H1 (cell line): ENCODE measurements around the gene ADGRB3. TPM values are rescaled to one million over a fixed set of nuclear protein-coding genes. Genes with fewer than 3 reads are reported as not detected.

Experiments used
- CTCF ChIA-PET: fragments of 300-600 bp; sonication (Branson Sonifier 250); formaldehyde crosslinking; loops from one replicate; lab custom pipeline; 2021; ENCODE audit not compliant: partially characterized antibody; lab: Charles Lee
- POLR2A ChIA-PET: fragments of 300-600 bp; sonication (Branson Sonifier 250); formaldehyde crosslinking; loops from one replicate; lab custom pipeline; 2021; ENCODE audit warnings: inconsistent platforms; ENCODE audit not compliant: partially characterized antibody; lab: Charles Lee
- DNase-seq, 2 experiments: peaks; one replicate each; pipeline versions ENCODE4 v3.0.0 to v3.0.0-alpha.2; 2010 to 2022; ENCODE audit warnings: low spot score in 2 of 2, low read depth in 1 of 2, mixed read lengths in 1 of 2
- FAIRE-seq: peaks from 2 replicates; lab custom pipeline; 2011; peaks lifted over from hg19 to GRCh38; lab: Jason Lieb, UNC
- H2AFZ ChIP-seq: 2 replicates; pipeline ENCODE4 v1.8.1; 2012; ENCODE audit warnings: low read length, inconsistent platforms
- H2AK5ac ChIP-seq: 2 replicates; pipeline ENCODE4 v1.6.1; 2013; ENCODE audit warnings: low read depth, low read length
- H2BK120ac ChIP-seq: replicated peaks from 2 replicates; pipeline ENCODE3; 2013; ENCODE audit warnings: low read depth, low read length, inconsistent platforms
- H2BK12ac ChIP-seq: 2 replicates; pipeline ENCODE4 v1.6.1; 2013; ENCODE audit warnings: low read depth, low read length
- H2BK15ac ChIP-seq: 2 replicates; pipeline ENCODE4 v1.6.1; 2013; ENCODE audit warnings: low read length
- H2BK20ac ChIP-seq: 2 replicates; pipeline ENCODE4 v1.6.1; 2013; ENCODE audit warnings: low read length
- H2BK5ac ChIP-seq: 2 replicates; pipeline ENCODE4 v1.6.1; 2013; ENCODE audit warnings: low read depth, low read length
- H3K14ac ChIP-seq: 2 replicates; pipeline ENCODE4 v1.6.1; 2013; ENCODE audit warnings: inconsistent platforms; ENCODE audit not compliant: insufficient read length
- H3K18ac ChIP-seq: 2 replicates; pipeline ENCODE4 v1.6.1; 2013; ENCODE audit warnings: low read length; ENCODE audit errors: extremely low read depth
- H3K23ac ChIP-seq: 2 replicates; pipeline ENCODE4 v1.6.1; 2013; ENCODE audit warnings: inconsistent platforms; ENCODE audit not compliant: insufficient read length
- H3K23me2 ChIP-seq: 2 replicates; pipeline ENCODE4 v1.6.1; 2013; ENCODE audit warnings: low read depth, low read length
- H3K27ac ChIP-seq: 2 replicates; pipeline ENCODE4 v1.6.1; 2011; ENCODE audit warnings: low read depth, low read length, inconsistent platforms
- H3K27me3 ChIP-seq, 4 experiments: replicated peaks in 1 of 4; 1 replicate in 1 of 4; 2 replicates in 3 of 4; pipeline versions ENCODE4 v1.6.1 to v1.8.1; 2011 to 2013; ENCODE audit warnings: low read length in 3 of 4, mild to moderate bottlenecking in 3 of 4, inconsistent platforms in 2 of 4, mixed read lengths in 2 of 4, moderate library complexity in 1 of 4; ENCODE audit not compliant: control insufficient read depth in 3 of 4, insufficient read depth in 3 of 4; ENCODE audit errors: extremely low read depth in 1 of 4
- H3K36me3 ChIP-seq, 4 experiments: 2 replicates each; pipeline versions ENCODE4 v1.6.1 to v1.8.1; 2011 to 2013; ENCODE audit warnings: mild to moderate bottlenecking in 4 of 4, low read length in 3 of 4, moderate library complexity in 2 of 4, control low read depth in 1 of 4, inconsistent platforms in 1 of 4; ENCODE audit not compliant: insufficient read depth in 4 of 4, control insufficient read depth in 2 of 4
- H3K4ac ChIP-seq: replicated peaks from 2 replicates; pipeline ENCODE3; 2013; ENCODE audit warnings: low read length, low read depth, mixed read lengths, inconsistent platforms; ENCODE audit not compliant: insufficient read length
- H3K4me1 ChIP-seq, 4 experiments: replicated peaks in 1 of 4; 1 replicate in 1 of 4; 2 replicates in 3 of 4; pipeline versions ENCODE4 v1.6.1 to v1.8.1; 2011 to 2013; ENCODE audit warnings: low read length in 3 of 4, inconsistent platforms in 2 of 4, mixed read lengths in 1 of 4; ENCODE audit not compliant: insufficient read depth in 4 of 4, control insufficient read depth in 3 of 4
- H3K4me2 ChIP-seq, 2 experiments: 2 replicates each; pipeline versions ENCODE4 v1.6.1 to v1.8.1; 2011 to 2013; ENCODE audit warnings: low read depth in 2 of 2, low read length in 2 of 2, control low read depth in 1 of 2, inconsistent platforms in 1 of 2, mild to moderate bottlenecking in 1 of 2; ENCODE audit not compliant: insufficient read depth in 1 of 2
- H3K4me3 ChIP-seq, 4 experiments: fragments of 200-600, 300-600 bp in 1 of 4; sonication (generic), shearing (Covaris generic), sonication (Bioruptor Twin) in 1 of 4; 2 replicates each; pipeline versions ENCODE4 v1.5.1 to v1.8.1; 2011 to 2016; ENCODE audit warnings: low read length in 4 of 4, low read depth in 3 of 4, control low read depth in 2 of 4, inconsistent platforms in 2 of 4, mild to moderate bottlenecking in 2 of 4, mixed read lengths in 1 of 4, moderate library complexity in 1 of 4; ENCODE audit not compliant: insufficient read depth in 2 of 4; ENCODE audit errors: extremely low read depth in 1 of 4
- H3K56ac ChIP-seq: replicated peaks from 2 replicates; pipeline ENCODE3; 2013; ENCODE audit warnings: low read depth, mild to moderate bottlenecking, mixed read lengths, low read length, inconsistent platforms; ENCODE audit not compliant: insufficient read length
- H3K79me1 ChIP-seq: 2 replicates; pipeline ENCODE4 v1.6.1; 2013; ENCODE audit warnings: low read depth, low read length, control low read depth
- H3K79me2 ChIP-seq, 2 experiments: 2 replicates each; pipeline versions ENCODE4 v1.6.1 to v1.8.1; 2012 to 2013; ENCODE audit warnings: low read length in 2 of 2, mild to moderate bottlenecking in 2 of 2, inconsistent platforms in 1 of 2; ENCODE audit not compliant: insufficient read depth in 2 of 2, control insufficient read depth in 1 of 2
- H3K9ac ChIP-seq, 4 experiments: replicated peaks in 1 of 4; 1 replicate in 1 of 4; 2 replicates in 3 of 4; pipeline versions ENCODE4 v1.6.1 to v1.8.1; 2011 to 2013; ENCODE audit warnings: low read depth in 3 of 4, low read length in 3 of 4, control low read depth in 2 of 4, mild to moderate bottlenecking in 2 of 4, moderate library complexity in 2 of 4, inconsistent platforms in 1 of 4; ENCODE audit errors: extremely low read depth in 1 of 4
- H3K9me3 ChIP-seq, 2 experiments: 2 replicates each; pipeline versions ENCODE4 v1.6.1 to v1.8.1; 2012 to 2013; ENCODE audit warnings: mild to moderate bottlenecking in 2 of 2, moderate library complexity in 2 of 2, control low read depth in 1 of 2, inconsistent platforms in 1 of 2, low read depth in 1 of 2, low read length in 1 of 2, mixed read lengths in 1 of 2; ENCODE audit not compliant: insufficient read depth in 2 of 2
- H4K20me1 ChIP-seq, 2 experiments: replicated peaks in 1 of 2; 2 replicates each; pipeline versions ENCODE3 to v1.8.1; 2011 to 2013; ENCODE audit warnings: inconsistent platforms in 2 of 2, low read length in 2 of 2, mild to moderate bottlenecking in 1 of 2; ENCODE audit not compliant: insufficient read depth in 2 of 2, control insufficient read depth in 1 of 2
- H4K5ac ChIP-seq: 2 replicates; pipeline ENCODE4 v1.6.1; 2013; ENCODE audit warnings: low read length, low read depth, mixed read lengths, inconsistent platforms; ENCODE audit not compliant: insufficient read length
- H4K8ac ChIP-seq: 2 replicates; pipeline ENCODE4 v1.8.0; 2013; ENCODE audit warnings: mild to moderate bottlenecking, moderate library complexity, low read length, inconsistent platforms; ENCODE audit not compliant: insufficient read depth; ENCODE audit errors: extremely low read depth
- H4K91ac ChIP-seq: replicated peaks from 2 replicates; pipeline ENCODE3; 2013; ENCODE audit warnings: low read length, mixed read lengths, inconsistent platforms; ENCODE audit not compliant: insufficient read length
- ASH2L ChIP-seq: fragments of 200-600, 300-600 bp; sonication (generic); IDR thresholded peaks from one replicate; pipeline ENCODE4 v1.7.1; 2017; ENCODE audit warnings: low read length
- CBX5 ChIP-seq: fragments of 300-800, 300-1000 bp; sonication (generic); IDR thresholded peaks from 2 replicates; pipeline ENCODE4 v1.7.1; 2016; ENCODE audit warnings: antibody characterized with exemption, low read length, low read depth
- EP300 ChIP-seq, 2 experiments: IDR thresholded peaks; 1 replicate in 1 of 2; 2 replicates in 1 of 2; pipeline ENCODE4 v1.6.1; 2011 to 2012; ENCODE audit warnings: low read depth in 2 of 2, low read length in 2 of 2, mild to moderate bottlenecking in 2 of 2, borderline replicate concordance in 1 of 2, inconsistent platforms in 1 of 2, moderate library complexity in 1 of 2
- SP4 ChIP-seq: IDR thresholded peaks from 2 replicates; pipeline ENCODE4 v1.6.1; 2012; ENCODE audit warnings: low read length, inconsistent platforms
- TAF7 ChIP-seq: optimal IDR thresholded peaks from 2 replicates; pipeline ENCODE3; 2011; ENCODE audit warnings: low read depth, mild to moderate bottlenecking, inconsistent platforms, low read length, moderate library complexity, borderline replicate concordance
- WGBS, 2 experiments: shearing (Covaris generic) in 1 of 2; methylation state at CpG; one replicate each; pipeline versions ENCODE4 v1.1.6 to v1.1.7; 2013 to 2015; ENCODE audit warnings: low lambda C conversion rate in 2 of 2, mixed read lengths in 2 of 2, inconsistent platforms in 1 of 2, low coverage in 1 of 2, missing lambda C conversion rate in 1 of 2; ENCODE audit not compliant: insufficient replicate concordance in 2 of 2, insufficient coverage in 1 of 2, insufficient read length in 1 of 2; ENCODE audit errors: extremely low coverage in 1 of 2, missing lambda C conversion rate in 1 of 2; 5-methylcytosine and 5-hydroxymethylcytosine counted together
- polyA plus RNA-seq, 7 experiments: library from polyadenylated mRNA; depleted of rRNA in 3 of 7; stranded (reverse) in 5 of 7; unstranded in 2 of 7; fragments of >200 nt in 5 of 7; fragments of 200-250 nt in 2 of 7; gene quantifications; 1 replicate in 5 of 7; 2 replicates in 1 of 7; 4 replicates in 1 of 7; pipeline versions ENCODE4 v1.2.1 to v1.2.3, GENCODE V29; 2011 to 2013; ENCODE audit warnings: missing spikeins in 2 of 7, mixed read lengths in 2 of 7
- total RNA-seq: library from RNA; stranded (reverse); fragmentation: NEBNext Ultra II Directional; extraction: Animal tissue kit (Norgen Biotek cat#: 25700); gene quantifications from 2 replicates; pipeline ENCODE4 v1.2.1, GENCODE V29; 2021
- TF ChIP-seq, protein P1 (sequence below): IDR thresholded peaks from 2 replicates; pipeline ENCODE4 v1.6.1; 2011; ENCODE audit warnings: low read length, improper control_type of control experiment
- TF ChIP-seq, protein P2 (sequence below), 3 experiments: IDR thresholded peaks; 1 replicate in 2 of 3; 2 replicates in 1 of 3; pipeline versions ENCODE4 v1.5.1 to v1.6.1; 2011; ENCODE audit warnings: low read length in 3 of 3, mild to moderate bottlenecking in 3 of 3, inconsistent platforms in 2 of 3, low read depth in 1 of 3, moderate library complexity in 1 of 3; ENCODE audit not compliant: insufficient read depth in 1 of 3; ENCODE audit errors: control extremely low read depth in 1 of 3
- TF ChIP-seq, protein P3 (sequence below): IDR thresholded peaks from 2 replicates; pipeline ENCODE4 v1.6.1; 2012; ENCODE audit warnings: inconsistent platforms

The ADGRB3 gene
- total and polyA plus RNA-seq, 2 of the 8 experiments (the other 6 are each of a cell fraction or from before 2014, with no cell fraction given) = 0.35 to 1.2 TPM

DNA sequence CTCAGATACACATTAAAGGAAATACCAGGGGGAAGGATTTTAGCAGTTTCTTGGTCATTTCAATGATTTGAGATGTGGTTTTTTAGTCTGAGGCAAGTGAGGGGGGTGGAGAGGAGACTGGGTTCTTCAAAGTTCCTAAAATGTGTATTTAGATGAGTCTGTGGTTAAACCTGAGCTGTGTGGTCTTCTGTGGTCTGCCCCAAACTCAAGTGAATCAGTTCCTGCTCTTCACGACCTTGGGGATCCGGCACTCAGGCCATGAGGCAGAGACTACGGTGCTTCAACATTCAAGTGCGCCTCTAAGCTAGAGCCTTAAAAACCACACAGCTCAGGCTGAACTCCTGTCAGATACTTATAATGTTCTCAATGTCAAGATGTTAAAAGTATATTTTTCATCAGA is 755.0 kb downstream of the ADGRB3 start:
- Histone ChIP-seq H2AFZ (peak overlapping the region; percentile 97), H3K9ac (no peak overlapping the region), H4K20me1 (no peaks in the 10 kb centered on the region), H2BK120ac (no peak overlapping the region), H3K18ac (no peak overlapping the region), H4K5ac (no peak overlapping the region), H3K4me3 (no peak overlapping the region), H4K91ac (no peak overlapping the region), H3K27ac (no peak overlapping the region), H3K4me1 (no peaks in the 10 kb centered on the region), H3K4me2 (no peak overlapping the region), H2BK15ac (no peak overlapping the region), H3K23ac (no peak overlapping the region), H2BK5ac (peak overlapping the region; percentile 21; the same call in 1 of the 2 replicates), H3K14ac (no peak overlapping the region), H3K27me3 (peaks cover 0 to 1% (median 0%) of the 10 kb centered on the region in 4 experiments; a peak in 1 of 7 replicates), H3K79me1 (no peaks in the 10 kb centered on the region), H3K56ac (no peak overlapping the region), H2AK5ac (no peak overlapping the region), H3K4ac (no peak overlapping the region), H3K9me3 (no peaks in the 10 kb centered on the region), H3K36me3 (no peaks in the 10 kb centered on the region), H4K8ac (no peak overlapping the region), H3K23me2 (no peaks in the 10 kb centered on the region), H3K79me2 (no peaks in the 10 kb centered on the region), H2BK20ac (peak overlapping the region; percentile 62; the same call in 1 of the 2 replicates), H2BK12ac (no peak overlapping the region)
- ChIA-PET CTCF (no interaction called here), POLR2A (no interaction called here)
- FAIRE-seq (no peak), DNase-seq (no peak)
- WGBS, 2 experiments = 91% methylated on average over 4 of the region's 4 CpGs; no CpG with 5 or more reads in 1 of the 2 experiments
- TF ChIP-seq, protein P1, sequence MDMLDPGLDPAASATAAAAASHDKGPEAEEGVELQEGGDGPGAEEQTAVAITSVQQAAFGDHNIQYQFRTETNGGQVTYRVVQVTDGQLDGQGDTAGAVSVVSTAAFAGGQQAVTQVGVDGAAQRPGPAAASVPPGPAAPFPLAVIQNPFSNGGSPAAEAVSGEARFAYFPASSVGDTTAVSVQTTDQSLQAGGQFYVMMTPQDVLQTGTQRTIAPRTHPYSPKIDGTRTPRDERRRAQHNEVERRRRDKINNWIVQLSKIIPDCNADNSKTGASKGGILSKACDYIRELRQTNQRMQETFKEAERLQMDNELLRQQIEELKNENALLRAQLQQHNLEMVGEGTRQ = no peak
- TF ChIP-seq CBX5 (no peak), TAF7 (no peak), EP300 (IDR thresholded peaks at IDR 0.05; ENCODE audit: borderline replicate concordance in 1 of 2, low read depth in 2 of 2, low read length in 2 of 2) (no peak), SP4 (no peak), ASH2L (no peak)
- TF ChIP-seq, protein P2, sequence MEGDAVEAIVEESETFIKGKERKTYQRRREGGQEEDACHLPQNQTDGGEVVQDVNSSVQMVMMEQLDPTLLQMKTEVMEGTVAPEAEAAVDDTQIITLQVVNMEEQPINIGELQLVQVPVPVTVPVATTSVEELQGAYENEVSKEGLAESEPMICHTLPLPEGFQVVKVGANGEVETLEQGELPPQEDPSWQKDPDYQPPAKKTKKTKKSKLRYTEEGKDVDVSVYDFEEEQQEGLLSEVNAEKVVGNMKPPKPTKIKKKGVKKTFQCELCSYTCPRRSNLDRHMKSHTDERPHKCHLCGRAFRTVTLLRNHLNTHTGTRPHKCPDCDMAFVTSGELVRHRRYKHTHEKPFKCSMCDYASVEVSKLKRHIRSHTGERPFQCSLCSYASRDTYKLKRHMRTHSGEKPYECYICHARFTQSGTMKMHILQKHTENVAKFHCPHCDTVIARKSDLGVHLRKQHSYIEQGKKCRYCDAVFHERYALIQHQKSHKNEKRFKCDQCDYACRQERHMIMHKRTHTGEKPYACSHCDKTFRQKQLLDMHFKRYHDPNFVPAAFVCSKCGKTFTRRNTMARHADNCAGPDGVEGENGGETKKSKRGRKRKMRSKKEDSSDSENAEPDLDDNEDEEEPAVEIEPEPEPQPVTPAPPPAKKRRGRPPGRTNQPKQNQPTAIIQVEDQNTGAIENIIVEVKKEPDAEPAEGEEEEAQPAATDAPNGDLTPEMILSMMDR (IDR thresholded peaks at IDR 0.05; ENCODE audit: control extremely low read depth in 1 of 3, insufficient read depth in 1 of 3, low read depth in 1 of 3, low read length in 3 of 3) = no peak
- TF ChIP-seq, protein P3, sequence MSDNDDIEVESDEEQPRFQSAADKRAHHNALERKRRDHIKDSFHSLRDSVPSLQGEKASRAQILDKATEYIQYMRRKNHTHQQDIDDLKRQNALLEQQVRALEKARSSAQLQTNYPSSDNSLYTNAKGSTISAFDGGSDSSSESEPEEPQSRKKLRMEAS = no peak
